HCT116 (cell line): ENCODE results near the gene TIMP1.

Experiments
- CTCF ChIP-seq, 3 experiments: fragments of 200-600 bp in 1 of 3; sonication (generic) in 1 of 3; IDR thresholded peaks in 2 of 3; conservative IDR thresholded peaks in 1 of 3; 2 replicates each; pipeline ENCODE4 v1.5.1; 2012 to 2017; ENCODE audit warnings: low read depth in 2 of 3, low read length in 2 of 3, antibody characterized with exemption in 1 of 3, borderline replicate concordance in 1 of 3, control low read depth in 1 of 3, mild to moderate bottlenecking in 1 of 3, mixed read lengths in 1 of 3, mixed run types in 1 of 3, moderate library complexity in 1 of 3; ENCODE audit not compliant: insufficient read depth in 1 of 3
- EZH2phosphoT487 ChIP-seq: fragments of 200-600 bp; IDR thresholded peaks from 2 replicates; pipeline ENCODE4 v1.6.1; 2018; ENCODE audit warnings: antibody characterized with exemption, borderline replicate concordance
- POLR2AphosphoS5 ChIP-seq: IDR thresholded peaks from 2 replicates; pipeline ENCODE4 v1.6.1; 2011; ENCODE audit warnings: mild to moderate bottlenecking, low read depth, low read length, moderate library complexity
- YY1 ChIP-seq: IDR thresholded peaks from 2 replicates; pipeline ENCODE4 v1.6.1; 2011; ENCODE audit warnings: low read length, low read depth, moderate library complexity, mild to moderate bottlenecking; ENCODE audit not compliant: insufficient replicate concordance; ENCODE audit errors: extremely low read depth
- ZNF274 ChIP-seq: fragments of 200-500 bp; sonication (Bioruptor generic); IDR thresholded peaks from 2 replicates; pipeline ENCODE4 v1.6.1; 2014; ENCODE audit warnings: mild to moderate bottlenecking, low read depth, low read length, inconsistent platforms

- TF ChIP-seq CTCF (IDR thresholded peaks at IDR 0.05 in 2 of 3, conservative IDR thresholded peaks at IDR 0.05 in 1 of 3; ENCODE audit: borderline replicate concordance in 1 of 3, insufficient read depth in 1 of 3, low read depth in 2 of 3, low read length in 2 of 3) (no peak), ZNF274 (no peak), EZH2phosphoT487 (no peak), POLR2AphosphoS5 (no peak), YY1 (no peak)
Observed at GRCh38 chrX:47634871-47635575, 52.8 kb downstream of the TIMP1 start.
